Transverse colon (tissue), 3 donors: ENCODE results near the gene C16orf86.

Experiments
- POLR2A ChIP-seq: fragments of 450-650 bp; IDR thresholded peaks from one replicate; pipeline ENCODE4 v1.6.1; 2016; ENCODE audit warnings: antibody characterized with exemption, mild to moderate bottlenecking, moderate library complexity
- TF ChIP-seq, protein P1 (sequence below), 5 experiments: fragments of 200-600 bp in 3 of 5; fragments of 450-650 bp in 2 of 5; sonication (generic) in 3 of 5; IDR thresholded peaks; 1 replicate in 2 of 5; 2 replicates in 3 of 5; pipeline ENCODE4 v1.5.1; 2016 to 2017; ENCODE audit warnings: antibody characterized with exemption in 5 of 5, inconsistent platforms in 3 of 5, mild to moderate bottlenecking in 2 of 5, moderate library complexity in 1 of 5

DNA sequence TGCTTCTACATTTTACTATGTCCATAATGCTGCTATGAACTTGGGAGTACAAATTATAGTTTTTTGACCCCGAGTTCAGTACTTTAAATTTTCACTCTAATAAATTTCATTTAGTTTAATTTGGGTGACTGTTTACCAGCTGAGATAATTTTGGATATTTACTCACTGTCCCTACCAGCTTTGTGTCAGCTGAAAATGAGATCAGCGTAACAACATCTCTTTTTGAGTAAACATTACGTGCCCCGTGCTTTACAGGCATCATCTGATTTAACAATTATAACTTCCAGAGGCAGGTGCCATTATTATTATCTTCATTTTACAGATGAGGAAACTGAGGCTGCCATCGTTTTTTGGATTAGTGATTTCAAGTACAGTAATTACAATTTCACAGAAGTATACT is 37.5 kb downstream of the C16orf86 start:
- no peak for TF ChIP-seq POLR2A
- TF ChIP-seq, protein P1, sequence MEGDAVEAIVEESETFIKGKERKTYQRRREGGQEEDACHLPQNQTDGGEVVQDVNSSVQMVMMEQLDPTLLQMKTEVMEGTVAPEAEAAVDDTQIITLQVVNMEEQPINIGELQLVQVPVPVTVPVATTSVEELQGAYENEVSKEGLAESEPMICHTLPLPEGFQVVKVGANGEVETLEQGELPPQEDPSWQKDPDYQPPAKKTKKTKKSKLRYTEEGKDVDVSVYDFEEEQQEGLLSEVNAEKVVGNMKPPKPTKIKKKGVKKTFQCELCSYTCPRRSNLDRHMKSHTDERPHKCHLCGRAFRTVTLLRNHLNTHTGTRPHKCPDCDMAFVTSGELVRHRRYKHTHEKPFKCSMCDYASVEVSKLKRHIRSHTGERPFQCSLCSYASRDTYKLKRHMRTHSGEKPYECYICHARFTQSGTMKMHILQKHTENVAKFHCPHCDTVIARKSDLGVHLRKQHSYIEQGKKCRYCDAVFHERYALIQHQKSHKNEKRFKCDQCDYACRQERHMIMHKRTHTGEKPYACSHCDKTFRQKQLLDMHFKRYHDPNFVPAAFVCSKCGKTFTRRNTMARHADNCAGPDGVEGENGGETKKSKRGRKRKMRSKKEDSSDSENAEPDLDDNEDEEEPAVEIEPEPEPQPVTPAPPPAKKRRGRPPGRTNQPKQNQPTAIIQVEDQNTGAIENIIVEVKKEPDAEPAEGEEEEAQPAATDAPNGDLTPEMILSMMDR (IDR thresholded peaks at IDR 0.05): no peak
